ENCODE results near the gene RIN3.

- no peak for TF ChIP-seq EZH2 (IDR thresholded peaks at IDR 0.05; ENCODE audit: borderline replicate concordance, low read length)
- TF ChIP-seq CTCF (conservative IDR thresholded peaks at IDR 0.05 in 1 of 2, IDR thresholded peaks at IDR 0.05 in 1 of 2; ENCODE audit: extremely low read depth in 1 of 2, insufficient read depth in 1 of 2, low read depth in 1 of 2, low read length in 2 of 2) = no peak
These were observed 137.1 kb downstream of the RIN3 start for GRCh38 chr14:92650581-92651105.
